GM18861 (cell line): ENCODE measurements around the gene EML3.
"Not testable (repeated sequence)": the region's sequence is repeated elsewhere in the genome, so short reads cannot be mapped to it uniquely, and the experiment has no call there.

Experiments used
- ATAC-seq: cut with Tn5 transposase; IDR thresholded peaks from one replicate; pipeline ENCODE4 v1.9.1; 2021; ENCODE audit not compliant: unreplicated experiment

The EML3 gene, protein sequence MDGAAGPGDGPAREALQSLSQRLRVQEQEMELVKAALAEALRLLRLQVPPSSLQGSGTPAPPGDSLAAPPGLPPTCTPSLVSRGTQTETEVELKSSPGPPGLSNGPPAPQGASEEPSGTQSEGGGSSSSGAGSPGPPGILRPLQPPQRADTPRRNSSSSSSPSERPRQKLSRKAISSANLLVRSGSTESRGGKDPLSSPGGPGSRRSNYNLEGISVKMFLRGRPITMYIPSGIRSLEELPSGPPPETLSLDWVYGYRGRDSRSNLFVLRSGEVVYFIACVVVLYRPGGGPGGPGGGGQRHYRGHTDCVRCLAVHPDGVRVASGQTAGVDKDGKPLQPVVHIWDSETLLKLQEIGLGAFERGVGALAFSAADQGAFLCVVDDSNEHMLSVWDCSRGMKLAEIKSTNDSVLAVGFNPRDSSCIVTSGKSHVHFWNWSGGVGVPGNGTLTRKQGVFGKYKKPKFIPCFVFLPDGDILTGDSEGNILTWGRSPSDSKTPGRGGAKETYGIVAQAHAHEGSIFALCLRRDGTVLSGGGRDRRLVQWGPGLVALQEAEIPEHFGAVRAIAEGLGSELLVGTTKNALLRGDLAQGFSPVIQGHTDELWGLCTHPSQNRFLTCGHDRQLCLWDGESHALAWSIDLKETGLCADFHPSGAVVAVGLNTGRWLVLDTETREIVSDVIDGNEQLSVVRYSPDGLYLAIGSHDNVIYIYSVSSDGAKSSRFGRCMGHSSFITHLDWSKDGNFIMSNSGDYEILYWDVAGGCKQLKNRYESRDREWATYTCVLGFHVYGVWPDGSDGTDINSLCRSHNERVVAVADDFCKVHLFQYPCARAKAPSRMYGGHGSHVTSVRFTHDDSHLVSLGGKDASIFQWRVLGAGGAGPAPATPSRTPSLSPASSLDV

DNA sequence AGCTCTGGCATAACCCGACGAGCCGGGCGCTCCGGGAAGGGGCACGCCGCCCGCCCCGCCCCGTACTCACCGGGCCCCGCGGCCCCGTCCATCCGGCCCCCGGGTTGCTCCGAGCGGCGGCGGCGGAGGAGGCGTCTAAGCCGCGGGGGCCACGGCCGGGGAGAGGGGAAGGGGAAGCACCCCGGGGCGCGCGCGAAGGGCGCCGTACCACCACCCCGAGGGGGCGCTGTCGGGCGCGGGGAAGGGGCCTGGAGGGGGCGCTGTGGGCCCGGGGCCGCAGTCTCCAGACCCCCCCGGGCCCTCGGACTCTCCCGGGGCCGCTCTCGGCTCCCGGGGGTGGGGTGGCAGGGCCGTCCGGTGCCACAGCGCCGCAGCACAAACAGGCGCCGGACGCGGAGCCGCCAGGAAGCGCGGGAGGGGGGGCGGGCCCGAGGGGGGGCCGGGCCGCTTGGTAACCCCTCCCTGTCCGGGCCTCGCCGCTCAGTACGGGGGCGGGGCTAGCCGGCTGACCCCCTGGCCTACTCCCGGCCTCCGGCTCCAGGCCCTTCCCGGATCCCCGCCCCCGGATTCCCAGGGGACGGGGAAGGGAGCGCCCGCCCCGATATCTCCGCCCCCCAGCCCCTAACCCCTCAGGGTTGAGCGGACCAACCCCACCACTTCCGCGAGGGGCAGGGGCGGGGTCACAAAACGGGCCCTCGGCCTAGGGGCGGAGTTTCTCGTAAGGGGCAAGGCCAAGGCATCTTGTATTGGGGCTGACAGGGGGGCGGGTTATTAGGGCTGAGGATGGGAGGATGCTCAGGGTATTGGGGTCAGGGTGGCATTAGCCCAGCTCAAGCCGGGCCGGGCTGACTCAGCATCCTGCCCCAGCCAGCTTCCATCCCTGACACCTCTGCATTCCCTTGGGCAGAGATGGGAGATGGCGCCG, at the start of gene EML3, which contains the start of gene ROM1:
Gene EML3, minus strand, starts transcription at position 410 of the 925 bp plus-strand sequence. Its CDS starts 318 bp downstream, at position 92.
Gene ROM1, plus strand, starts transcription at position 892 of the 925 bp plus-strand sequence. Its CDS starts 25 bp downstream, at position 917.
- ATAC-seq = peak; percentile 42

- ATAC-seq = no peak
Observed at GRCh38 chr11:62656796-62657429, 44.3 kb upstream of the EML3 start.

GRCh38 chr11:62654297-62654696, 41.7 kb upstream of the EML3 start:
- no peak for ATAC-seq

DNA sequence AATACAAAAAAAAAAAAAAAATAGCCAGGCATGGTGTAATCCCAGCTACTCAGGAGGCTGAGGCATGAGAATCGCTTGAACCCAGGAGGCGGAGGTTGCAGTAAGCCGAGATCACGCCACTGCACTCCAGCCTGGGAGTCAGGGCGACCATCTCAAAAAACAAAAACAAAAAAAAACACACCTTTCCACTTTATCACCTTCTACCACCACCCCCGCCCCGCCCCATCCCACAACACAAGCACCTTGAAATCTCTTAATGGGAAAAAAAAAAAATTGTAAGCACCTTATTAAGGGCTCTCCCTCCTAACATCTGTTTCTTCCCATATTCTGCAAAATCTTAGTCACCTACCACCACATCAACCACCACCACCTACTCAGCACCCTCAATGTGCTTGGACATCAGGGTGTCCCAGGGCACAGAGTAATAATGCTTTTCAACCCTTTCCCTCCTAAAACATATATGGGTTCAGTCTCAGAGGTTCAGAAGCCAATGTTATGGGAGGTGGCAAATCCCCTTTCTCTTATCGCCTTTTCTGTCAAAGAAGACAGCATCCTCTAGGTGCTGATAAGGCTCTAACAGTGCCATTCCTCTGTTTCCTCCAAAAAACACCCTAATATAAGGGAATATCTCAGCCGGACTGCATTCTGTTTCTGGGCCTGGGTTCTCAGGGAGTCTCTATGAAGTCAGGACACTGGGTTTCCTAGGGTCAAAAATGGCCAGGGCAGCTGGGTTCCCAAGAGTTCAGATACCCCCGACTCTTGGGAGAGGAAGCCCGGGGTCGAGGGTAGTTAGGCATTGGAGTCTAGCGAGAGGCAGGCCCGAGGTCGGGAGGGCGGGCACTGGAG, 39.8 kb upstream of the EML3 start:
- ATAC-seq = no peak

DNA sequence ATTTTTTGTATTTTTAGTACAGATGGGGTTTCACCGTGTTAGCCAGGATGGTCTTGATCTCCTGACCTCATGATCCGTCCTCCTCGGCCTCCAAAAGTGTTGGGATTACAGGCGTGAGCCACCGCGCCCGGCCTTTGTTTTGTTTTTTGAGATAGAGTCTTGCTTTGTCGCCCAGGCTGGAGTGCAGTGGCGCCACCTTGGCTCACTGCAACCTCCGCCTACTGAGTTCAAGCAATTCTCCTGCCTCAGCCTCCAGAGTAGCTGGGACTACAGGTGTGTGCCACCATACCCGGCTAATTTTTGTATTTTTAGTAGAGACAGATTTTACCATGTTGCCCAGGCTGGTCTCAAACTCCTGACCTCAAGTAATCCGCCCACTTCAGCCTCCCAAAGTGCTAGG, 37.7 kb upstream of the EML3 start:
- not testable (repeated sequence) for ATAC-seq

DNA sequence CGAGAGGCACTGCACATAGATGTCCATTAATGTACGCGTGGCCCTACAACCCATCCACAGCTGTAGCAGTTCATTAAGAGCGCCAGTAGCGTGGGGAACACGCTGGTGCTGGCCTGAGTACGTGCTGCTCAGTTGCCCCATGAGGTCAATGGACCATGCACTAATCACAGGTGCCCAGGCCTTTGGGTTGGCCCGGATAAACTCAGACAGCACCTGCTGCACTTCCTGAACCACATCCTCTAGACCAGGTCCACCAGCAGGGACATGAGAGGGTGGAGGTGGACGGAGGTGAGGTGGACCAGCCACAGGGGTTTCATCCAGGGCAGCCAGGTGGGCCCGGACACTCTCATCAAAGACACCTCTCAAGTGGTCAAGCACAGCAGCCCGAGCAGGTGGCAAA, 36.9 kb upstream of the EML3 start:
- no peak for ATAC-seq

GRCh38 chr11:62648967-62649364, 36.4 kb upstream of the EML3 start:
- ATAC-seq = no peak

GRCh38 chr11:62648185-62648966, 35.8 kb upstream of the EML3 start:
- ATAC-seq = no peak

DNA sequence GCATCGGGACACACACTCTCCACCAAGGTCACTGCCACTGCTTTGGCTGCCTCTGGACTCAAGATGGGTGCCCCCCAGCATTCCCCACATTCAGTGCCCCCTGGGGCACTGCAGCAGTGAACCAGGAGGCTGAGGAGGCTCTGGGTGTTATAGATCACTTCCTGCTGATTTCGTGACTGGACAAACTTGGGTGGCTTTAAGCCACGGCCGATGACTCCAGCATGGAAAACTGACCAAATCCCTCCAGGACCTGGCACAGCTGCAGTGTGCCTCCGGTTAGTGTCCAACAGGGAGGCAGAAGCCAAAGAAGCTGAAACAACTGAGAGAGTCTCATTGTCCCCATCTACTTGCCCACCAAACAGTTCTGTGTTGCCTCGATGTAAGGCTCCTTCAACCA, 35.0 kb upstream of the EML3 start:
- no peak for ATAC-seq

- no peak for ATAC-seq
Observed at GRCh38 chr11:62646825-62647608, 34.4 kb upstream of the EML3 start.

DNA sequence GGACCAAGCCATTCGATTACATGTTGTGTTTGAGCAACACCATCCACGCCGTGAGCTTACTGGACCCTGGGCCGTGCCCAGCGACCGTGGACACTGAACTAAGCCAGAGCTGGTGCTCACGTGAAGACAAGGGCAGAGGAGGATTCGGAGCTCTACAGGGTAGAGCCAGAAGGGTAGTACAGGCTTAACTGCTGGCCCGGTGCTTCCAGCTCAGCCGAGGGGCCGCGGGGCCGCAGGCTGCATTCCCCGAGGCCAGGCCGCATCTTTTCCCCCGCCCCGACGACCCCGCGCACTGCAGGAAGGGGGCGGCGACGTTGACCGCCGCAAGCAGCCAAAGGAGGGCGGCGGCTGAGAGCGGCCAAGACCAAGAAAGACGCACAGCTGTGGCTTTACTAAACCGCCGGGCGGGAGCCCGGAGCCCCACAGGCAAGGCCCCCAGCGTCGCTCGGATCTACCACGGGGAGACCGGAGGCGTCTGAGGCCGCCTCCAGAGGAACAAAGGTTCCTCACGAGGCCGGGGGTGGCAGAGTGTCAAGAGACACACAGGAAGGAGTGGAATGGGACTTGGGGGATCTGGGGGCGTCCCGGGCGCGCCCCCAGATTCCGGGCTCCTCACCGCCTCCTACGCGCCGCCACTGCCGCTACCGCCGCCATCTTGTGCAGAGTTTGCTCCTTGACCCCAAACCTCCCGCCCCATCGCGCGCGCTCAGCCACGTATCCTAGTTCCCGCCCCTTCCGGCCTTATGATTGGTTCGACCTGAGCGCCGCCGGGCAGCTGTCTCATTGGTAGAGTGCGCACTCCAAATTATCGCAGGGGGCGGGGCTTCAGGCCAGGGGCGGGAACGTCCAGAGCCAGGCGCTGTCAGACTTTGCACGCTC, 33.6 kb upstream of the EML3 start, which contains the start of gene GANAB:
Gene GANAB, minus strand, starts transcription at position 668 of the 879 bp plus-strand sequence. Its CDS starts 14 bp downstream, at position 654.
- peak; percentile 81 for ATAC-seq

- no peak for ATAC-seq
Observed at GRCh38 chr11:62645671-62645945, 33.0 kb upstream of the EML3 start.

GRCh38 chr11:62644220-62644619, 31.6 kb upstream of the EML3 start:
- no peak for ATAC-seq

DNA sequence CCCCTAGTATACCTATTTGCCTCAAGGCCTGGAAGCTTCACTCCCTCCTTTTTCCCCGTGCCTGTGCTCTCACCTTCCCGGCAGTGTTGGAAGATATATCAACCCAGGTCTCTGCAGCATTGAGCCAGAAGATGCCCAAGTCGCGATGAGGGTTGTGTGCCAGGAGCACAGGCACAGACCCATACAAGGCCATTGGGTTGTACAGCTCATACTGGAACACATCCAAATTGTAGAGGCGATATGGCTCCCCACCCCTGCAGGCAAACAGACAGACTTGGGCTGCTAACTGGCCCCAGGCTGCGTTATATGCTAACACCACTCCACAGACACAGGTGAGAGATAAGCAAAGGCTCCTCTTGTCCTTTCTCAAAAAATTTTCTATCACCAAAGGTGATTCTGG, 19.9 kb upstream of the EML3 start:
- ATAC-seq = no peak

GRCh38 chr11:62627713-62628112, 15.1 kb upstream of the EML3 start:
- no peak for ATAC-seq

- ATAC-seq = no peak
Observed at GRCh38 chr11:62622476-62623089, 10.0 kb upstream of the EML3 start.
